Fibroblast of lung (primary cell): ENCODE results near the gene TBX1. TPM values are rescaled to one million over a fixed set of nuclear protein-coding genes. Genes with fewer than 3 reads are reported as not detected.

Experiments used
- DNase-seq, 2 donors: peaks; one replicate each; pipeline versions ENCODE4 v3.0.0 to v3.0.0-alpha.2; 2010; ENCODE audit warnings: low read depth in 2 of 2
- H2AFZ ChIP-seq: 2 replicates; pipeline ENCODE4 v1.5.1; 2012; ENCODE audit warnings: low read length, control low read depth, inconsistent platforms
- H3K27ac ChIP-seq: 2 replicates; pipeline ENCODE4 v1.5.1; 2011; ENCODE audit warnings: low read length, control low read depth; ENCODE audit not compliant: insufficient read depth
- H3K27me3 ChIP-seq: 2 replicates; pipeline ENCODE4 v1.5.1; 2011; ENCODE audit warnings: mild to moderate bottlenecking, low read length; ENCODE audit not compliant: control insufficient read depth, insufficient read depth
- H3K36me3 ChIP-seq: 2 replicates; pipeline ENCODE4 v1.5.1; 2011; ENCODE audit warnings: low read length; ENCODE audit not compliant: control insufficient read depth, insufficient read depth
- H3K4me1 ChIP-seq: 2 replicates; pipeline ENCODE4 v1.5.1; 2011; ENCODE audit warnings: low read length; ENCODE audit not compliant: control insufficient read depth, insufficient read depth; ENCODE audit errors: extremely low read depth
- H3K4me2 ChIP-seq: 2 replicates; pipeline ENCODE4 v1.5.1; 2011; ENCODE audit warnings: low read length, control low read depth; ENCODE audit not compliant: insufficient read depth; ENCODE audit errors: extremely low read depth
- H3K4me3 ChIP-seq, 4 experiments: fragments of 200-600 bp in 1 of 4; sonication (generic) in 1 of 4; replicated peaks in 1 of 4; 2 replicates each; pipeline ENCODE4 v1.5.1; 2011 to 2016; ENCODE audit warnings: low read length in 4 of 4, low read depth in 3 of 4, mild to moderate bottlenecking in 3 of 4, control low read depth in 2 of 4, inconsistent platforms in 1 of 4, mixed read lengths in 1 of 4; ENCODE audit not compliant: insufficient read depth in 1 of 4; ENCODE audit errors: control extremely low read depth in 1 of 4
- H3K79me2 ChIP-seq: 2 replicates; pipeline ENCODE4 v1.5.1; 2012; ENCODE audit warnings: mild to moderate bottlenecking, low read length, inconsistent platforms; ENCODE audit not compliant: control insufficient read depth, insufficient read depth
- H3K9ac ChIP-seq: 2 replicates; pipeline ENCODE4 v1.5.1; 2011; ENCODE audit warnings: mild to moderate bottlenecking, low read length, control low read depth; ENCODE audit not compliant: insufficient read depth
- H3K9me3 ChIP-seq: 2 replicates; pipeline ENCODE4 v1.5.1; 2012; ENCODE audit warnings: low read depth, low read length; ENCODE audit not compliant: control insufficient read depth, insufficient read depth
- H4K20me1 ChIP-seq: 2 replicates; pipeline ENCODE4 v1.5.1; 2011; ENCODE audit warnings: low read length; ENCODE audit not compliant: control insufficient read depth, insufficient read depth; ENCODE audit errors: extremely low read depth
- CTCF ChIP-seq, 2 donors: IDR thresholded peaks in 1 of 2; conservative IDR thresholded peaks in 1 of 2; 1 replicate in 1 of 2; 2 replicates in 1 of 2; pipeline ENCODE4 v1.5.1; 2011 to 2012; ENCODE audit warnings: low read length in 2 of 2, control low read depth in 1 of 2, inconsistent platforms in 1 of 2, low read depth in 1 of 2, mild to moderate bottlenecking in 1 of 2
- EZH2 ChIP-seq: IDR thresholded peaks from 2 replicates; pipeline ENCODE4 v1.5.1; 2012; ENCODE audit warnings: low read length, control low read depth, mild to moderate bottlenecking; ENCODE audit errors: missing control alignments
- polyA plus RNA-seq, 2 donors: library from polyadenylated mRNA; depleted of rRNA in 1 of 2; stranded (reverse) in 1 of 2; unstranded in 1 of 2; fragments of >200 nt; gene quantifications; 2 replicates each; pipeline ENCODE4 v1.2.1, GENCODE V29; 2011 to 2012; ENCODE audit warnings: missing spikeins in 1 of 2
- total RNA-seq: library from RNA; depleted of rRNA; stranded (reverse); fragments of >200 nt; gene quantifications from 2 replicates; pipeline ENCODE4 v1.2.1, GENCODE V29; 2014

The TBX1 gene
- total and polyA plus RNA-seq, 2 donors (not counting 1 experiment from before 2014, with no cell fraction given), result not detected

GRCh38 chr22:19714312-19715187 lies 46.0 kb upstream of the TBX1 start, which contains the start of gene SEPTIN5:
Gene SEPTIN5 (plus strand): TSS chr22:19714503. CDS start chr22:19714589, 86 bp downstream.
- Histone ChIP-seq H3K4me1 (peaks cover 3% of the 10 kb centered on the region), H3K9ac (peak within 1 kb of the TSS; percentile 42)
- TF ChIP-seq EZH2, result no peak
- no peak for TF ChIP-seq CTCF (conservative IDR thresholded peaks at IDR 0.05 in 1 of 2, IDR thresholded peaks at IDR 0.05 in 1 of 2; ENCODE audit: low read depth in 1 of 2, low read length in 2 of 2)

GRCh38 chr22:19715188-19715930 lies 45.2 kb upstream of the TBX1 start:
- peak overlapping the region in 3 of 4 experiments; percentile 12 to 57 (median 38) for H3K4me3 ChIP-seq
- no peak for DNase-seq
- no peak overlapping the region for H2AFZ ChIP-seq
- H3K36me3 ChIP-seq, result no peaks in the 10 kb centered on the region
- no peaks in the 10 kb centered on the region for H4K20me1 ChIP-seq
- H3K27ac ChIP-seq, result no peak overlapping the region
- H3K9ac ChIP-seq, result no peak overlapping the region
- no peaks in the 10 kb centered on the region for H3K79me2 ChIP-seq
- peaks cover 3% of the 10 kb centered on the region for H3K4me1 ChIP-seq
- H3K27me3 ChIP-seq, result peaks cover 8% of the 10 kb centered on the region
- no peaks in the 10 kb centered on the region for H3K9me3 ChIP-seq
- TF ChIP-seq CTCF (conservative IDR thresholded peaks at IDR 0.05 in 1 of 2, IDR thresholded peaks at IDR 0.05 in 1 of 2; ENCODE audit: low read depth in 1 of 2, low read length in 2 of 2), result no peak
- H3K4me2 ChIP-seq, result peak overlapping the region; percentile 85

More at GRCh38 chr22:19714312-19715187, 46.0 kb upstream of the TBX1 start, which contains the start of gene SEPTIN5:
- no peak for DNase-seq
- Histone ChIP-seq H3K79me2 (no peaks in the 10 kb centered on the region), H3K4me2 (peak within 1 kb of the TSS; percentile 85), H4K20me1 (no peaks in the 10 kb centered on the region), H2AFZ (peak within 1 kb of the TSS; percentile 7), H3K27ac (no peak within 1 kb of the TSS), H3K27me3 (peaks cover 10% of the 10 kb centered on the region), H3K4me3 (peak within 1 kb of the TSS; percentile 12 to 57 (median 42)), H3K9me3 (no peaks in the 10 kb centered on the region), H3K36me3 (no peaks in the 10 kb centered on the region)
